SIG-M5 treated with dmso at 0.1 percent for 504 hours (cell line): Measurements from ENCODE around the gene PROM2.

Experiments used
- DNase-seq: peaks from one replicate; lab custom pipeline; 2025; ENCODE audit not compliant: unreplicated experiment; lab: John Stamatoyannopoulos, UW

Gene PROM2

DNA sequence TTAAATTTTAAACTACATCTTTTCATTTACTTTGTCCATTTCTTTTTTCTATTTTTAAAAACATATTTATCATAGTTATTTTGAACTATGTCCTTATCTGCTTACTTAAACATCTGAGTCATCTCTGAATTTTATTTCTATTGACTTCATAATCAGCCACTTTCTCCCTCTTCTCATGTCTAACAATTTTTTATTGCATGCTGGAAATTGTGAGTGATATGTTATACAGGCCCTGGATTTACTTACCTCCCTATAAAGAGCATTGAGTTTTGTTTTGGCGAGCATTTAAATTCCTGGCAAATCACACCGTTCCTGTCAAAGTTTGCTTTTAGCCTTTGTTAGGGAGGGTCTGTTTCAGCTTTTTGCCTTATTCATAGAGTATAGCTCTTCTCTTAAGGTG is 62.2 kb downstream of the PROM2 start:
- no peak for DNase-seq

DNA sequence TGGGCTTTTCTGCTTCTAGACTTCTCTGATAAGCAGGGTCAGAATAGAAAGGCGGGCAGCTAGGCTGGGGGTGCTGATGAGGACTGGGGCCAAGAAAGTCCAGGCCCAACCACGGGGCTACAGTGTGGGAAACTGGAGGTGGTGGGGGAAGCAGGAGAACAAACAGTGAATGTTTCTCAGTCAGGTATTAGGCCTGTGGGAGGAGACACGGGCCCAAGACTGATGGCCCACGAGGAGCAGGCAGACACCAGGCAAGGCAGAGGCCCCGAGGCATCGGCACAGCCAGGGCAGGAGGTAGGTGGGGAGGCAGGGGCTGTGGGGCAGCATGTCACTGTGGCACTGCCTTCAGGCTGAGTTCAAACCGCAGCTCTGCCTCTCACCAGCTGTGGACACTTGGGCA is 63.6 kb downstream of the PROM2 start:
- no peak for DNase-seq
